Endothelial cell of umbilical vein (primary cell): ENCODE results near the gene DEPDC1. TPM values are rescaled to one million over a fixed set of nuclear protein-coding genes. Genes with fewer than 3 reads are reported as not detected.

Source experiments
- BruUV-seq: library from RNA; stranded (reverse); fragments of 400-500 nt; replicated peaks from 2 replicates; lab custom pipeline; 2021; lab: Mats Ljungman, UMichigan
- CTCF ChIA-PET: fragments of 300-600, 350-600 bp; sonication (Branson Sonifier 250); formaldehyde crosslinking; loops from one replicate; lab custom pipeline; 2021; ENCODE audit warnings: antibody characterized with exemption, inconsistent platforms; lab: Charles Lee
- POLR2A ChIA-PET: fragments of 300-600, 350-600 bp; sonication (Branson Sonifier 250); formaldehyde crosslinking; loops from one replicate; lab custom pipeline; 2021; ENCODE audit warnings: antibody characterized with exemption, inconsistent platforms; lab: Charles Lee
- DNase-seq: peaks from one replicate; pipeline ENCODE4 v3.0.0-alpha.2; 2011; ENCODE audit warnings: low read depth, low spot score
- FAIRE-seq: peaks from 2 replicates; lab custom pipeline; 2011; peaks lifted over from hg19 to GRCh38; lab: Jason Lieb, UNC
- H2AFZ ChIP-seq: 2 replicates; pipeline ENCODE4 v1.6.0; 2012; ENCODE audit warnings: low read depth, low read length, control low read depth, inconsistent platforms
- H3K27ac ChIP-seq: 2 replicates; pipeline ENCODE4 v1.5.1; 2011; ENCODE audit warnings: low read depth, mild to moderate bottlenecking, control low read depth, low read length, moderate library complexity; ENCODE audit not compliant: insufficient read depth
- H3K27me3 ChIP-seq, 2 experiments: 2 replicates each; pipeline versions ENCODE4 v1.6.0 to v1.6.1; 2011; ENCODE audit warnings: low read length in 2 of 2, mixed read lengths in 1 of 2; ENCODE audit not compliant: control insufficient read depth in 2 of 2, insufficient read depth in 2 of 2
- H3K36me3 ChIP-seq, 2 experiments: 2 replicates in 1 of 2; 3 replicates in 1 of 2; pipeline ENCODE4 v1.5.1; 2011; ENCODE audit warnings: low read length in 2 of 2, mild to moderate bottlenecking in 1 of 2, moderate library complexity in 1 of 2; ENCODE audit not compliant: control insufficient read depth in 2 of 2, insufficient read depth in 2 of 2; ENCODE audit errors: extremely low read depth in 1 of 2
- H3K4me1 ChIP-seq: 3 replicates; pipeline ENCODE4 v1.5.1; 2011; ENCODE audit warnings: mild to moderate bottlenecking, low read length; ENCODE audit not compliant: control insufficient read depth, insufficient read depth; ENCODE audit errors: extremely low read depth
- H3K4me2 ChIP-seq: 2 replicates; pipeline ENCODE4 v1.6.1; 2011; ENCODE audit warnings: low read length, control low read depth, mixed read lengths; ENCODE audit not compliant: insufficient read depth
- H3K4me3 ChIP-seq, 3 experiments: fragments of 200-600 bp in 1 of 3; sonication (generic), shearing (Covaris generic) in 1 of 3; replicated peaks in 1 of 3; 2 replicates each; pipeline ENCODE4 v1.5.1; 2011 to 2016; ENCODE audit warnings: control low read depth in 3 of 3, low read length in 3 of 3, mild to moderate bottlenecking in 2 of 3, inconsistent platforms in 1 of 3, low read depth in 1 of 3, moderate library complexity in 1 of 3; ENCODE audit not compliant: insufficient read depth in 1 of 3
- H3K79me2 ChIP-seq: 2 replicates; pipeline ENCODE4 v1.6.0; 2012; ENCODE audit warnings: low read length, inconsistent platforms; ENCODE audit not compliant: control insufficient read depth, insufficient read depth
- H3K9ac ChIP-seq: replicated peaks from 2 replicates; pipeline ENCODE3; 2011; ENCODE audit warnings: low read length, control low read depth; ENCODE audit not compliant: insufficient read depth; ENCODE audit errors: extremely low read depth
- H3K9me1 ChIP-seq: replicated peaks from 3 replicates; pipeline ENCODE4 v1.6.0; 2011; ENCODE audit warnings: mild to moderate bottlenecking, low read length; ENCODE audit not compliant: control insufficient read depth, insufficient read depth; ENCODE audit errors: extremely low read depth
- H3K9me3 ChIP-seq: replicated peaks from 2 replicates; pipeline ENCODE4 v1.5.1; 2012; ENCODE audit warnings: low read length, inconsistent platforms; ENCODE audit not compliant: control insufficient read depth, insufficient read depth
- H4K20me1 ChIP-seq: replicated peaks from 2 replicates; pipeline ENCODE3; 2011; ENCODE audit warnings: mild to moderate bottlenecking, low read length; ENCODE audit not compliant: control insufficient read depth, insufficient read depth; ENCODE audit errors: extremely low read depth
- CTCF ChIP-seq, 2 donors: IDR thresholded peaks; 1 replicate in 1 of 2; 2 replicates in 1 of 2; pipeline ENCODE4 v1.5.1; 2011; ENCODE audit warnings: low read length in 2 of 2, mild to moderate bottlenecking in 2 of 2, moderate library complexity in 2 of 2, control low read depth in 1 of 2, inconsistent platforms in 1 of 2, low read depth in 1 of 2; ENCODE audit not compliant: insufficient read depth in 1 of 2; ENCODE audit errors: extremely low read depth in 1 of 2
- EZH2 ChIP-seq: IDR thresholded peaks from 2 replicates; pipeline ENCODE4 v1.6.1; 2012; ENCODE audit warnings: borderline replicate concordance, low read depth, mild to moderate bottlenecking, moderate library complexity, low read length, inconsistent platforms; ENCODE audit not compliant: severe bottlenecking
- FOS ChIP-seq: IDR thresholded peaks from 2 replicates; pipeline ENCODE4 v1.6.1; 2011; ENCODE audit warnings: mild to moderate bottlenecking, low read length, moderate library complexity, borderline replicate concordance; ENCODE audit not compliant: insufficient read depth
- GATA2 ChIP-seq: IDR thresholded peaks from 2 replicates; pipeline ENCODE4 v1.7.0; 2011; ENCODE audit warnings: low read depth, mild to moderate bottlenecking, moderate library complexity, mixed read lengths, low read length; ENCODE audit not compliant: insufficient read length, insufficient read depth
- JUN ChIP-seq: IDR thresholded peaks from 2 replicates; pipeline ENCODE4 v1.6.1; 2011; ENCODE audit warnings: borderline replicate concordance, low read depth; ENCODE audit not compliant: insufficient read length, insufficient read depth
- MAX ChIP-seq: IDR thresholded peaks from 2 replicates; pipeline ENCODE4 v1.6.1; 2011; ENCODE audit not compliant: insufficient read depth, insufficient read length
- MYC ChIP-seq: IDR thresholded peaks from one replicate; pipeline ENCODE4 v1.6.1; 2011; ENCODE audit warnings: mild to moderate bottlenecking, low read depth, low read length
- POLR2A ChIP-seq: IDR thresholded peaks from 2 replicates; pipeline ENCODE4 v1.6.1; 2012; ENCODE audit warnings: low read depth, mild to moderate bottlenecking, control low read depth, low read length
- POLR2AphosphoS5 ChIP-seq: IDR thresholded peaks from 2 replicates; pipeline ENCODE4 v1.6.1; 2012; ENCODE audit warnings: low read depth, mild to moderate bottlenecking, control low read depth, low read length, moderate library complexity; ENCODE audit not compliant: insufficient read depth
- dilution Hi-C: fragments of 300-500 bp; cut with MboI; formaldehyde crosslinking; loops from one replicate; pipeline ENCODE4 v1.15.0; 2019; ENCODE audit warnings: low sequenced_read_pairs; ENCODE audit not compliant: extremely low pct_ligation_motif_present
- intact Hi-C: fragments of 100-400 bp; cut with micrococcal nuclease; formaldehyde crosslinking; loops from one replicate; pipeline ENCODE4 v1.10.0; 2022
- polyA plus RNA-seq, 4 experiments: library from polyadenylated mRNA; depleted of rRNA in 3 of 4; stranded (reverse) in 3 of 4; unstranded in 1 of 4; fragments of >200 nt; gene quantifications; 2 replicates each; pipeline versions ENCODE4 v1.2.1 to v1.2.3, GENCODE V29; 2011 to 2012; ENCODE audit warnings: missing spikeins in 1 of 4
- total RNA-seq: library from RNA; stranded (reverse); gene quantifications from 2 replicates; pipeline ENCODE4 v1.2.3, GENCODE V29; 2021

The DEPDC1 gene
- total and polyA plus RNA-seq, 2 donors (not counting 3 experiments of a cell fraction or from before 2014, with no cell fraction given): 5.5 to 30.4 TPM

GRCh38 chr1:68516066-68516465 lies 19.2 kb upstream of the DEPDC1 start:
- H3K36me3 ChIP-seq: no peaks in the 10 kb centered on the region
- H3K27me3 ChIP-seq: no peaks in the 10 kb centered on the region
- H3K9me3 ChIP-seq: no peaks in the 10 kb centered on the region
- no peak for TF ChIP-seq POLR2A
- TF ChIP-seq POLR2AphosphoS5: no peak
- TF ChIP-seq CTCF (IDR thresholded peaks at IDR 0.05; ENCODE audit: extremely low read depth in 1 of 2, insufficient read depth in 1 of 2, low read depth in 1 of 2, low read length in 2 of 2): no peak
- TF ChIP-seq JUN: no peak
- TF ChIP-seq MAX: no peak
- no peak for TF ChIP-seq MYC
- TF ChIP-seq FOS: no peak
- no peak for TF ChIP-seq GATA2
- TF ChIP-seq EZH2: no peak
- no peaks in the 10 kb centered on the region for H4K20me1 ChIP-seq
- H3K27ac ChIP-seq: no peak overlapping the region
- H3K4me1 ChIP-seq: no peaks in the 10 kb centered on the region
- no peaks in the 10 kb centered on the region for H3K79me2 ChIP-seq
- FAIRE-seq (no peak), DNase-seq (no peak)
- no peak overlapping the region for H3K4me3 ChIP-seq
- no peak overlapping the region for H3K9ac ChIP-seq
- intact Hi-C loops: no loop called here
- dilution Hi-C loops: no loop called here
- no peak overlapping the region for H2AFZ ChIP-seq
- POLR2A ChIA-PET: no interaction called here
- no peaks in the 10 kb centered on the region for H3K9me1 ChIP-seq
- no peak overlapping the region for H3K4me2 ChIP-seq
- CTCF ChIA-PET: no interaction called here
- BruUV-seq: no TSS peak
